Measurements from ENCODE around the gene IL1RL2.

IL1RL2 gene

GRCh38 chr2:102269200-102269524, 82.3 kb downstream of the IL1RL2 start:
- DNase-seq, result no peak

GRCh38 chr2:102271844-102272243, 85.0 kb downstream of the IL1RL2 start:
- no peak for DNase-seq

GRCh38 chr2:102273619-102274211, 86.9 kb downstream of the IL1RL2 start:
- DNase-seq, result no peak

- no peak for DNase-seq
Observed at GRCh38 chr2:102276549-102277201, 89.9 kb downstream of the IL1RL2 start.

DNA sequence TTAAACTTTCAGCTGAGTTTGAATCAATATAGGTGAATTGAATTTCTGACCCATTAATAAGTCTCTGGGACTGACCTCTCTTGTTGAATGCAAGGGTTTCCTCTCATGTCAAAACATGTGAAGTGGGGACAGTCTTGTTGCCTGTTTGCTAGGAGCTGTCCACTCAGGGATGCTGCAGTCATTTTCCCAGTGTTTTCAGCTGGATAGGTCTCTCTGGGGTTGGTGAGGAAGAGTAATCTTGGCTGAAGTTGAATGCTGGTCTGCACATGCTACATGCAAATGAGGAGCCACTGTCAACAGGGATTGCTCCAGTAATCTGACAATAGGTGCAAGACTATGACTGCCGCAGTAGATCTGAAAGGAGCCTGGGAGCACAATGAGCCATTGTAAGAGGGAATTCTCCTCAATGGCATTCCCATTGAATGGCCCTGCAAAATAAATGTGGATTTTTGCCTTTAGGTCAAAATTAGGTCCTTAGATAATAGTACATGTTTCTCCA, 90.4 kb downstream of the IL1RL2 start:
- DNase-seq, result no peak

DNA sequence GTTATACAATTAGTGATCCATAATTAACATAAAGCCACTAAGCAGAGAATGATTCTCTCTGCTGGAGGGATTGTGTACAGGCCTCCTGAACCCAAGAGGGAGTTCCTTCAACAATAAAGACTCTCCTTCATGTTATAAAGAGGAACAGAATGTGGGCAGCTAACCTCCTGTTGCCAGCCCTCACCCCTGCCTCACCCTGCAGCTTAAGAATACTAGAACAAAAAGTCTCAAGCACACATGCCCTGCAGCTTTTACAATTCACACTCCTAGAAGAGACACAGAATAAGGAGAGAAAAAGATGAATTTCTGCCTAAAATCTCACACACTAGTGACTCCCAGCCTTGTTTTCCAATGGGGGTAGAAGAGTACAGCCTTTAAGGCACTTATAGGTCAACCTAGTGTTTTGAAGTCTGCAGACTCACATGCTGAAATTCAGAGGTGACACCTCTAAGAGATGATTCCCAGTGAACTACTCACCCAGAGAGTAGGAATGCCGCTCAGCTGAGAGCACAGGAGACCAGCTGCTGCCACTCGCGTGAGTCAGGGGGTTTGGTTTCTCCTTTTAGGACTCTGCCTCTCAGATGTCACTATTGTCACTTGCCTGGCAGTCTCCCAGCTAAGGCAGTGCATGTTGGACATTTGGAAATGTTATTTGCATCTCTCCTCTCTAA, 92.0 kb downstream of the IL1RL2 start:
- DNase-seq, result no peak

DNA sequence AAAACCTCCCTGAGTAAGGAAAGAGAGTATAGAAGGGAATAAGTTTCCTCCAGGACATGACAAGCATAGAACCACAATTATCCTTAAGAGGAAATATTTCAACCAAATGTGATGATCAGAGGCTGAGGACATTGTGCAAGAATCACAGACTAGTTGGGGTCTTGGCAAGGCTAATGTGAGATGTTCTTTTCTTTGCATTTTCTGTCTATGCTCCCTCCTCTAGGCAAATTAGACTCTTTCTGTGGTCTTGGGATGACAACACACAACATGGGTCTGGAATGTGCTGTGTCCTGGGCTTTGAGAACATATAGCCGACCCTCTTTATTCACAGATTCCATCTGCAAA, 92.5 kb downstream of the IL1RL2 start:
- no peak for DNase-seq

DNA sequence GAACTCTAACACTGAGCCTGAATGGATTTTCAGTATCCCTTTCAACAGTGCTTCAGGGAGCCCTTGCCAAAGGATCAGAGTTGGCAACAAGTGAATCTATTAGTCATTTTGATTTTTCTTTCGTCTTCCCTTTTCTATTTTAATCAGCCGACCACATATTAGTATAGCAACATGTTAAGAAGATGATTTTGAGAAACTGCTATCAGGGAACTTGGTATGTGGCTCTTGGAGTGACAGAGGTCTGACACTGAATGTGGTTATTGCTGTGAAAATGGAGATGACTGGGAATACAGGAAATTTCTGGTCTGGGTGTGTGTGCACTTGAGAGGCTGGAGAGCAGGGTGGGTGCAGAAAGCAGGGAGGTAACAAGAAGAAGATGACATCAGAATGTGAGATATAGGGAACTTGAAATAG, 95.9 kb downstream of the IL1RL2 start:
- DNase-seq, result no peak

GRCh38 chr2:102283996-102284395, 97.2 kb downstream of the IL1RL2 start:
- DNase-seq, result no peak

DNA sequence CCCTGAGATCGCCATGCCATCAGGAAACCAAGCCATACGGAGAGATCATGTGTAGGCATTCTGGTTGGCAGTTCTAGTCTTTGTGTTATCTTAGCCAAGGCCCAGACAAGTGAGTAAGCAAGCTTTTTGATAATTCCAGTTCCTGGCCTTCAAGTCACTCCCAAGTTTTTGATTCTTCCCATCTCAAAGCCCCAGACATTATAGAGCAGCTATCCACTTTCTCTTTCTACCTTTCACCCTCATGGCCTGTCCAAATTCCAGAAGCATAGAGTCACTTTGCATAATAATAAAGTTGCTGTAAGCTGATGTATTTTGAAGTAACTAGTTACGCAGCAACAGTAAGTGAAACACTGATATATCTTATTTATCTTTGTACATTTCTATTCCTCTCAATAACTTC, 97.8 kb downstream of the IL1RL2 start:
- DNase-seq, result no peak

DNA sequence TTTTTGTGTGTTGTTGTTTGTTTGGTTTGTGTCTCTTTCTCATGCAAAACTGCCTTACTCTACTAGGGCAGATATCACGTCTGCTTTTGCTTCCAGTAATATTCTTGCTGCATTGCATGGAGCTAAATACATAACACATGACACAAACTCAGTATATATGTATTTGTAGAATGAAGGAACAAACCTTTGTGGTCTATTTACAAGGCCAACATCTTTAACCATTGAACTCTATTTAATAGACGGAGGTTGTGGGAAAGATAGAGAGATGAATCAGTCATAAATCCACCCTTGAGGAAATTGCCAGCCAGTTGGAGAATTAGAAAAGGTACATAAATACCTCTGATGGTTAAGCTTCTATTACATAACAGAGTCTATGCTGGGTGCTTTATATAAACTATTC, 98.5 kb downstream of the IL1RL2 start:
- DNase-seq, result no peak

DNA sequence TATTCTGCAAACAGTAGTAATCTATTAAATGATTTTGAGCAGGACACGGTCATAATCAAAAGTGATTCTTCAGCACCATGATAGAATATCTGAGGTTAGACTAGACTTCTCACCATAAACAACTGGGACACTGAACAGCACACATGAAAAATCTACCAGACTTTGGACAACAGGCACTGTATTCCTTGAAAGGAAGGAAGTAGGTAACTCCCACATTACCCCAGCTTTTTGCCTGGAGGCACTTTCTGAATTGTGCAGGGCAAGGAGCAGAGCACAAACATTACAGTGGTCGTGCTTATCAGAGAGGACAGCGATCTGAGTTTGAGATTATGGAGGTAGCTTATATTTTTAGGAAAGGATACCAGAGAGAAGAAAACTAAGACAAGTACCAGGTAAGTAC, 99.2 kb downstream of the IL1RL2 start:
- DNase-seq, result no peak

DNA sequence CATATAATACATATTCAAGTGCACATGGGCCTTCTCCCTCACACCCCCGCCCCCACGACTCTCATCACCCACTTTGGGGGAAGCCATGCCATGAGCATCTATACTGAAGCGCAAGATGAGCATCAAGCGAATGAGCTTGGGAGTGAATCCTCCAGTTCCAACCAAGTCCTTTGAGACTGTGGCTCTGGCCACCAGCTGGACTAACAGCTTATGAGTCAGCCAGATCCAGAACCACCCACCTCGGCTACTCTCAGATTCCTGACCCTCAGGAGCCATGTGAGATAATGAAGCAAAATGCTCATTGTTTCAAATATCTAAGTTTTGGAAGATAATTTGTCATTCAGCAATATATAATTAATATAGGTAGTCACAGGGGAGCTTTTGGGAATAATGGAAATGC, 102.3 kb downstream of the IL1RL2 start:
- DNase-seq, result no peak

All from cortex of kidney (tissue), 1 donor.